ENCODE data around the gene KCNN2.

DNA sequence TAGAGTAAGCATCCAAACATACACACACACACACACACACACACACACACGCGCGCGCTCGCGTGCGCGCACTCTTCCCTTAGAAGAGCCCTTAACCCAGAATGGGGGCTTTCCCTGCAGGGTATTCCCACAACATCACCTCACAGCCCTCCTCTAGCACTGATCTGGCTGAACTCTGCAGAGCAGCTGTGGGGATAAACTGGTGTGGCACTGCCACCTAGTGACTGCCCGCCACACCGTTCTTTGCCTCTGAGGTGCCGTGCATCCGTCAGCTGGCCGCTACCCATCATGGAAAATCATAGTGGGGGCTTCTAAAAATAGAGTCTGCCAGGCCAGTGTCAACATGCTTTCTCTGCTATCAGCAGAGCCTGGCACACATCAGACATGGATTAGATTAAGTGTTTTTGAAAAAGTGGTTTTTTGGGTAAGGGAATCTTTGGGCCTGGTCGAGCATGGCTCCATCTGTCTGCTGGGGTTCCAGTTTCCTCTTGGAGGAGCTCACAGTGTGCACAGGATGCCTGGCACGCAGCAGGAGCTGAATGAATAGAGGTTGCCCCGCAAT lies 88.1 kb downstream of the KCNN2 start:
- TF ChIP-seq MAZ (IDR thresholded peaks at IDR 0.05; ENCODE audit: borderline replicate concordance, low read depth, low read length) = no peak
- TF ChIP-seq, protein P1, sequence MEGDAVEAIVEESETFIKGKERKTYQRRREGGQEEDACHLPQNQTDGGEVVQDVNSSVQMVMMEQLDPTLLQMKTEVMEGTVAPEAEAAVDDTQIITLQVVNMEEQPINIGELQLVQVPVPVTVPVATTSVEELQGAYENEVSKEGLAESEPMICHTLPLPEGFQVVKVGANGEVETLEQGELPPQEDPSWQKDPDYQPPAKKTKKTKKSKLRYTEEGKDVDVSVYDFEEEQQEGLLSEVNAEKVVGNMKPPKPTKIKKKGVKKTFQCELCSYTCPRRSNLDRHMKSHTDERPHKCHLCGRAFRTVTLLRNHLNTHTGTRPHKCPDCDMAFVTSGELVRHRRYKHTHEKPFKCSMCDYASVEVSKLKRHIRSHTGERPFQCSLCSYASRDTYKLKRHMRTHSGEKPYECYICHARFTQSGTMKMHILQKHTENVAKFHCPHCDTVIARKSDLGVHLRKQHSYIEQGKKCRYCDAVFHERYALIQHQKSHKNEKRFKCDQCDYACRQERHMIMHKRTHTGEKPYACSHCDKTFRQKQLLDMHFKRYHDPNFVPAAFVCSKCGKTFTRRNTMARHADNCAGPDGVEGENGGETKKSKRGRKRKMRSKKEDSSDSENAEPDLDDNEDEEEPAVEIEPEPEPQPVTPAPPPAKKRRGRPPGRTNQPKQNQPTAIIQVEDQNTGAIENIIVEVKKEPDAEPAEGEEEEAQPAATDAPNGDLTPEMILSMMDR (conservative IDR thresholded peaks at IDR 0.05; ENCODE audit: low read depth, low read length) = peak; percentile 84
- TF ChIP-seq RCOR1 (IDR thresholded peaks at IDR 0.05; ENCODE audit: insufficient replicate concordance, low read length) = no peak
- TF ChIP-seq, protein P2, sequence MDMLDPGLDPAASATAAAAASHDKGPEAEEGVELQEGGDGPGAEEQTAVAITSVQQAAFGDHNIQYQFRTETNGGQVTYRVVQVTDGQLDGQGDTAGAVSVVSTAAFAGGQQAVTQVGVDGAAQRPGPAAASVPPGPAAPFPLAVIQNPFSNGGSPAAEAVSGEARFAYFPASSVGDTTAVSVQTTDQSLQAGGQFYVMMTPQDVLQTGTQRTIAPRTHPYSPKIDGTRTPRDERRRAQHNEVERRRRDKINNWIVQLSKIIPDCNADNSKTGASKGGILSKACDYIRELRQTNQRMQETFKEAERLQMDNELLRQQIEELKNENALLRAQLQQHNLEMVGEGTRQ (IDR thresholded peaks at IDR 0.05; ENCODE audit: low read depth, low read length) = no peak
- no peak for TF ChIP-seq POLR2A (IDR thresholded peaks at IDR 0.05; ENCODE audit: low read depth, low read length)
- TF ChIP-seq RFX5 (IDR thresholded peaks at IDR 0.05; ENCODE audit: low read depth, low read length) = no peak
- TF ChIP-seq MXI1 (IDR thresholded peaks at IDR 0.05; ENCODE audit: borderline replicate concordance, low read depth, low read length) = no peak
- TF ChIP-seq CEBPB (IDR thresholded peaks at IDR 0.05; ENCODE audit: low read depth, low read length) = no peak
- peak; percentile 93 for TF ChIP-seq RAD21 (IDR thresholded peaks at IDR 0.05; ENCODE audit: low read length)
- no peak for TF ChIP-seq MAFK (IDR thresholded peaks at IDR 0.05; ENCODE audit: low read depth, low read length)
- TF ChIP-seq SMC3 (IDR thresholded peaks at IDR 0.05; ENCODE audit: low read depth, low read length) = peak; percentile 88
- no peak for TF ChIP-seq NFE2L2 (IDR thresholded peaks at IDR 0.05; ENCODE audit: low read depth, low read length)
- no peak for TF ChIP-seq FOS (IDR thresholded peaks at IDR 0.05; ENCODE audit: low read depth, low read length)
- TF ChIP-seq BHLHE40 (IDR thresholded peaks at IDR 0.05; ENCODE audit: low read depth, low read length) = no peak

Measured in IMR-90 (cell line).